Stomach (tissue), 4 donors: ENCODE results near the gene GSDMA.

Experiments
- CTCF ChIP-seq, 7 experiments: fragments of 450-650 bp in 4 of 7; fragments of 200-600 bp in 3 of 7; sonication (generic) in 3 of 7; IDR thresholded peaks; one replicate each; pipeline ENCODE4 v1.5.1; 2016 to 2019; ENCODE audit warnings: antibody characterized with exemption in 7 of 7, control low read depth in 2 of 7, mild to moderate bottlenecking in 1 of 7
- EP300 ChIP-seq: sonication (generic); formaldehyde crosslinking; IDR thresholded peaks from one replicate; pipeline ENCODE4 v1.6.1; 2017; ENCODE audit warnings: antibody characterized with exemption
- POLR2A ChIP-seq, 4 donors: fragments of 450-650 bp; IDR thresholded peaks; one replicate each; pipeline ENCODE4 v1.6.1; 2016; ENCODE audit warnings: antibody characterized with exemption in 4 of 4, control low read depth in 2 of 4, mild to moderate bottlenecking in 1 of 4, moderate library complexity in 1 of 4
- POLR2AphosphoS5 ChIP-seq, 3 donors: sonication (generic); formaldehyde crosslinking; IDR thresholded peaks; one replicate each; pipeline ENCODE4 v1.6.1; 2016; ENCODE audit warnings: antibody characterized with exemption in 3 of 3

DNA sequence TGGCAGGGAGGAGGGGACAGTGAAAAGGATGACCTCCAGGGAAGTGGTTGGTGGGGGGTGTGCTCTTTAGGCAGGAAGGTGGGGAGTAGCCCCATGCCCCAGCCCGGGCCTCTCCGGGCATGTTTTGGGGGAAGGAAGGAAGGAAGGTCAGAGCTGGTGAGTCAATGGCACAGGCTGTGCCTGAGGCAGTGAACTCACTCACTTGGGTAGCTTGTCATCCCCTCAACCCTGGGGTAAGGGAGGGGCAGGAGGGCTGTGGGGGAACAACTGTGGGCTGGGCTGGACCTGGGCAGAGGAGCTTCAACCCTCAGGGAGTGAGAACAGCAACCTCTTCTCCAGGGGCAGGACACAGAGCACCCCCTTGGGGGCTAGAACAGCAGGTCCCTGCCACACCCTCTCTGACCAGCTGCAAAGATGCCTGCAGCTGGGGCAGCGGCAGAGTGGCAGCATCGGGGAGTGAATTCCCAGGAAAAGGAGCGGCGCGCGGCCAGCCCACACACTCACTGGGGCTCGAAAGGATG is 58.7 kb downstream of the GSDMA start:
- no peak for TF ChIP-seq CTCF (IDR thresholded peaks at IDR 0.05)
- no peak for TF ChIP-seq POLR2A (IDR thresholded peaks at IDR 0.05)
- TF ChIP-seq EP300, result no peak
- no peak for TF ChIP-seq POLR2AphosphoS5 (IDR thresholded peaks at IDR 0.05)
